NCI-H2171 (cell line): ENCODE data around the gene CPSF3.
"Not testable (repeated sequence)": the region's sequence is repeated elsewhere in the genome, so short reads cannot be mapped to it uniquely, and the experiment has no call there.

Experiments
- DNase-seq: peaks from one replicate; lab custom pipeline; 2025; lab: John Stamatoyannopoulos, UW

Gene CPSF3

GRCh38 chr2:9394816-9395215 lies 28.6 kb upstream of the CPSF3 start:
- DNase-seq: no peak

DNA sequence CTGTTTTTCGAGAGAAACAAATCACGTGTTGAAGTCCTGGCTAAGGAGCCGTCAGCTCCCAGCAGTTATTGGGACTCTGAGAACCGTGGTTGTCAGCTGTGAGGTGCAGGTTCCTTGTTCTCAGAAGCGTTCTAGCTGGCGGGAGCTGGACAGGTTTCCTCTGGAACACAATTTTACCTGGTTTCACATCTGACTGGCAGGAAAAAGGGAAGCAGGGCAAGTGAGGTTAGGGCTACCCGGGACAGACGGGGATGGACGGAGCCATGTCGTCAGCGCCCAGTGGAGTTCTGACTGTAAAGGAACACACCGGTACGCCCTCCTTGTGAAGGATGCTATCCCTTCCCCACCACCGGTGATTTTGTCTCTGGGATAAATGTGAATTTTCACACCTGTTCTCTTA lies 26.3 kb upstream of the CPSF3 start:
- DNase-seq: no peak

DNA sequence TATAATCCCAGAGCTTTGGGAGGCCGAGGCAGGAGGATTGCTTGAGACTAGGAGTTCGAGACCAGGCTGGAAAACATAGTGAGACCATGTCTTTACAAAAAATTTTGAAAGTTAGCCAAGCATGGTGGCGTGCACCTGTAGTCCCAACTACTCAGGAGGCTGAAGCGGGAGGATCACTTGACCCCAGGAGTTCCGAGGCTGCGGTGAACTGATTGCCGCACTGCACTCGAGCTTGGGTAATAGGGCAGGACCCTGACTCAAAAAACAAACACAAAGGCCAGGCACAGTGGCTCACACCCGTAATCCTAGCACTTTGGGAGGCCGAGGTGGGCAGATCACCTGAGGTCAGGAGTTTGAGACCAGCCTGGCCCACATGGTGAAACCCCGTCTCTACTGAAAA lies 25.2 kb upstream of the CPSF3 start:
- not testable (repeated sequence) for DNase-seq

- no peak for DNase-seq
Observed at GRCh38 chr2:9398881-9399780, 24.3 kb upstream of the CPSF3 start.

- DNase-seq: no peak
Observed at GRCh38 chr2:9400268-9401058, 23.0 kb upstream of the CPSF3 start.

DNA sequence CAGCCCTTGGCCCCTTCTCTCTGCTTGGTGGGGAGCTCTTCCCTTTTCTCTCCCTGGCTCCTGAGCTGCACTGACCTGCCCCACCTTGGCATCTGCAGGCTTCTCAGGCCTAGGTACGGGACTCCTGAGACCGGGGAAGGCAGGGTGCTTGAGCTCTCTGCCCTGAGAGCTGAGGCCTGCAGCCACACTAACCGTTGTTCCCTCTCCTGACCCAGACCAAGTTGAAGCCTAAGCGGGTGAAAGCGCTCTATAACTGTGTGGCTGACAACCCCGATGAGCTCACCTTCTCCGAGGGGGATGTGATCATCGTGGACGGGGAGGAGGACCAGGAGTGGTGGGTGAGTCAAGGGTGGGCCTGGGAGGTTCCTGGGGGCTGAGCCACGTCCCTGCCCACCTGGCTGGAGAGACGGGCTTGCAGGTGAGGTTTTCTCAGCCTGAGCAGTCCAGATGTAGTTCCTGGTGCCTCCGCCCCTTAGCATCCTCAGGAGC lies 22.4 kb upstream of the CPSF3 start:
- DNase-seq: no peak

DNA sequence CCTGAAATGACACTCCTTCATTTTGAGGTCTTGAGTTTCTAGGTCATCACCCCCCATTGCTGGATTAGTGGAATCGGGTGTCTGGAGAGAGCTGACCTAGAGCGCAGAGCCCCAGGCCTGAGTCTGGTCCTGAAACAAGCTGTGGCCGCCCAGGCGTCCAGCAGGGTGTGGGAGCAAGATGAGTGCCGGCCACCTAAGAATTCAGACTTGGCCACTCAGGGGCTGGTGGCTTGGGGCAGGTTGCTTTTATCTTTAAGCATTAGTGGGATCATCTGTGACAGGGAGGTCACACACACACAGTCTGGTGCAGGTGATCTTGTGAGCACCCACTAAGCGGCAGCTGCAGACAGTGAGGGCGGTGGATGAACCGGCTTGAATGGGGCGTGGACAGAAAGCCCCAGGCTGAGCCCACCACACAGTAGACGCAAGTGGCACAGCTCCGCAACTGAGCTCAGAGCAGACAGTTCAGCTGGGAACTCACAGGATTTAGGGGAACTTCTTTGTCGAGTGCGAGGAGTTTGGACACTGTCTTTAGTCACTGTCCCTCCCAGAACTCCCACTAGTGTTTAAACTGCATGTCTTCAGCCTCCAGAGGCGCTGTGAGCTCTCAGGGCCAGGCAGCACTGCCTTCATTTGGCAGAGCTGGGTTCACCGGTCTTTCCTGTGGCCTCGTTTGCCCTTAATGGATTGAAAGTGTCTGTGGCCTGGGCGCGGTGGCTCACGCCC lies 21.6 kb upstream of the CPSF3 start:
- DNase-seq: no peak

GRCh38 chr2:9403924-9404323 lies 19.5 kb upstream of the CPSF3 start:
- DNase-seq: no peak

GRCh38 chr2:9404451-9404850 lies 19.0 kb upstream of the CPSF3 start:
- DNase-seq: no peak

DNA sequence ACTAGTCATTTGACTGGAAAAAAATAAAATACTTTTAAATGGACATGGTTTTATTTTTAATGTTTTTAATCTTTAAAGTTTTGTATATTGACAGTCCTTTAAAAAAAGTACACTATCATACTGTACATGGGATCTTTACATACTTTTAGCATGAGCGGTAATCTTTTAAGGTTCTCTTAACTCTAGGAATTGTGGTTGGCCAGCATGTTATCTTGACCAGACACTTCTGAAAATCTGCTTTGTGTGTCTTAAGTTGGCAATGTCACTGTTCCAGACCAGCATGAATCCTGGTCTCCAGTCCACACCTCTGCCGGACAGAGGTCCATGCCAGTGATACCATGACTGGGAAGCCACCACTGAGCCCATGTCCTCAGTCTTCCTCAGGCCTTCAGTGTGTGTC lies 17.8 kb upstream of the CPSF3 start:
- DNase-seq: no peak

GRCh38 chr2:9406529-9407362 lies 16.7 kb upstream of the CPSF3 start:
- no peak for DNase-seq

DNA sequence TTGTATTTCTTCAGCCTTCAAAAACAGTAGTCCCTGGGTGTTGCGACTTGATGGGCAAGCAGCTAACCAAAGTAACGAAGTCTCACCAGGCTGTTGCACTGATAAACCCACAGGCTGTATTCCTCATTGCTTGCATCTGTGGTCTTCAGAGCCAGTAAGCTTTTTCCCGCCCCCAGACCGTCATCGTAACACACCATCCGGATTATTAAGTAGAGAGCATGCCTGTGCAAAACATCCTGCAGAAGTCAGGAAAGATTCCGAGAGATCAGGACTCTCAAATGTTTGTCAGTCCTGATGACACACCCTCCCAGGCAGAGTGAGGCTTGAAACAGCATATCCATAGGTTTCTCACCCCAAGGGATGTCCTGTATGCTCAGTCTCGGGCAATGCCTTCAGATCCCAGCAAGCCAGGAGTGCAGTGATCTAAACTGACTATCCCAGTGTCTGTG lies 16.1 kb upstream of the CPSF3 start:
- DNase-seq: no peak

DNA sequence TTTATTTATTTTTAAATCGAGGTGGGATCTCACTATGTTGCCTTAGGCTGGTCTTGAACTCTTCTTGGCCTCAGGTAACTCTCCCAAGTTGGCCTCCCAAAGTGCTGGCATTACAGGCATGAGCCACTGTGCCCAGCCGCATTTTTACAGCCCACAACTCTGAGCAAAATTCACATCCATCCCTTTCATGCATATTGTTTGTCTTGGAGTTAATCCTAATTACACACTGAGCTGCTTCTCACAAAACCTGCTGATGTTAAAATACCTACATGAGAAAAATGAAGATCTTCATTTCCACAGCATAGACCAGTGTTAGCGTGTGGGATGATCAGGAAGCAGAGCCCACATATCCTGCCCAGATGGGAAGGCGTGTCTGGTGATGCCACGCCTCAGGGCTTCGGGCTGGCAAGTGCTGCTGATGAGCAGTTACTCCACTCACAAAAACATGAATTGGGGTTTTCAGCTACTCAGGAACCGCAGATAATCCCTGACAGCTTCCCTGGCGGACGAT lies 14.8 kb upstream of the CPSF3 start:
- peak; percentile 6 for DNase-seq

DNA sequence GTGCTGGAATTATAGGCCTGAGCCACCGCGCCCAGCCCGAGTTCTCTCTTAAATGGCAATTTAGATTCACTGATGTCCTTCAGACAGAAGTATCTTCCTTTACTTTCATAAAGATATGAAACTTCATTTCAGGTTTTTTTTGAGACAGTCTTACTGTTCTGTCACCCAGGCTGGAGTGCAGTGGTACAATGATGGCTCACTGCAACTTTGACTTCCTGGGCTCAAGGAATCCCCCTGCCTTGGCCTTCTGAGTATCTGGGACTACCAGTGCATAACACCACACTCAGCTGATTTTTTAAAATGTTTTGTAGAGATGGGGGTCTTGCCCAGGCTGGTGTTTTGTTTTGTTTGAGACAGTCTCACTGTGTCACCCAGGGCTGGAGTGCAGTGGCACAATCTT lies 13.3 kb upstream of the CPSF3 start:
- no peak for DNase-seq

DNA sequence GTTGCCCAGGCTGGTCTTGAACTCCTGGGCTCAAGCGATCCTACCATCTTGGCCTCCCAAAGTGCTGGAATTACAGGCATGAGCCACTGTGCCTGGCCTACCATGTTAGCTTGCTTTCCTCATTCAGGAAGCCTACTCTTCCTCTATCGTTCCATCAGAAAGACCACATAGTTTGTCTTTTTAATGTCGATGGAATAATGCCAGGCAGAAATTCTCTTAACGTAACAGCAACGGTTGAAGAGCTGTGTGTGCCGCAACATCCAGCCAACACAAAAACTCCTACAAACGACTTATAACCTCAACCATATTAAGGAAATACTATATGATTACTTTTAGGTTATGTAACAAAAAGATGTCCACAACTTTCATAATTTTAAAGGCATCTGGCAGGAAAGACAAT lies 10.7 kb upstream of the CPSF3 start:
- no peak for DNase-seq

- DNase-seq: no peak
Observed at GRCh38 chr2:9415516-9416169, 7.8 kb upstream of the CPSF3 start.

- DNase-seq: no peak
Observed at GRCh38 chr2:9416267-9416961, 7.0 kb upstream of the CPSF3 start.

- DNase-seq: no peak
Observed at GRCh38 chr2:9416962-9417316, 6.5 kb upstream of the CPSF3 start.

DNA sequence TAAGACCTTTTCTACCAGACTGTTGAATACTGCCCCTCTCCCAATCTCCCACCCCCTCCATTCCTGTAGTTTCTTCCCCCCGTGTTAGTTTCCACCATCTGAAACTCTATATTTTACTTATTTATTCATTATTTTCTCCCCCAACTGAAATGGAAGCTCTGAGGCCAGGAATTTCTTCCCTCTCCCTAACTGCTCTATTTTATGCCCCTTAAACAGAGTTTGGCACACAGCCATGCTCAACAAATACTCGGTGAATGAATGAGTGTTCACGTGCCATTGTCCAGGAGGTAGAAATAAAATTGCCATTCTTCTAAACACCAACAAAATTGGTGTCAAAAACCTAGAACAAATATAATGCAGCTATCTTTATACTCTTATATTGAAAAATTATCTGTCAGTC lies 5.7 kb upstream of the CPSF3 start:
- no peak for DNase-seq

DNA sequence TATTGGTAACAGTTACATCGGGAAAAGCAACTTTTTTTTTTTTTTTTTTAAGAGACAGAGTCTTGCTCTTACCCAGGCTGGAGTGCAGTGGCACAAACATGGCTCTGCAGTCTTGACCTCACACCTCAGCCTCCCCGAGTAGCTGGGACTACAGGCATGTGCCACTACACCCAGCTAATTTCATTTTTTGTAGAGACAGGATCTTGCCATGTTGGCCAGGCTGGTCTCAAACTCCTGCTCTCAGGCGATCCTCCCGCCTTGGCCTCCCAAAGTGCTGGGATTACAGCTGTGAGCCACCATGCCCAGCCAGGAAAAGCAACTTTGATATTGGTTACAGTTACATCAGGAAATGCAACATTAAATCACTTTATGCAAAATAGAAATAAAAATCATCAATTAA lies 4.7 kb upstream of the CPSF3 start:
- DNase-seq: no peak
